MM.1S (cell line): ENCODE data around the gene COL20A1.

Experiments used
- EZH2 ChIP-seq: fragments of 300-600 bp; sonication (generic); optimal IDR thresholded peaks from 2 replicates; pipeline ENCODE3; 2017; ENCODE audit warnings: low read depth, mild to moderate bottlenecking, antibody characterized with exemption, low read length, mixed read lengths
- TF ChIP-seq, protein P1 (sequence below): fragments of 300-600 bp; sonication (generic); IDR thresholded peaks from 2 replicates; pipeline ENCODE4 v1.5.1; 2016; ENCODE audit warnings: antibody characterized with exemption, low read length, mixed read lengths

DNA sequence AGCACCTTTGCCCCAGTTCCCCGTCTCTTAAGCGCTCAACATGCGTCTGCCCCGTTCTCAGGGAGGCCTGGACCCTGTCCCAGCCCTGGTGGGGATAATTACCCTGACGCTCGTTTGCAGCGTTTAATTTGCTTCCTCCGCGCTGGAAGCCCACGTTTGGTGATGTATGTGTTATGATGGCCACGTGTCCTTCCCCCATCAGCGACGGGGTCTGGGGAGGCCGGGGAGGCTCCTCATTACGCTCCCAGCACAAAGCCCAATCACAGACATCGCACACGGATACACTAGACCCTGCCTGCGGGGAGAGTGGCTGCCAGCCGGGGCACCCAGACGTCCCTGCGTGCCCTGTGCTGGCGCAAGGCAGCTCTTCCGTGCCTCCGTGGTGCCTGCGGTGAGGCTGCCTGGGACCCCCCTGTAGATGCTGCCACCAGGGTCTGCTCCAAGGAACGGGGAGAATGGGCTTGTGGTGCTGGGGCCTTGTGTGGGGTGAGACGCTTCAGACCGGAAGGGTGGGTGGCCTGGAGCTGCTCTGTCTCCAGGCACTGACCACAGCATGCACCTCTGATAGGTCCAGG, 78.4 kb downstream of the COL20A1 start:
- TF ChIP-seq, protein P1, sequence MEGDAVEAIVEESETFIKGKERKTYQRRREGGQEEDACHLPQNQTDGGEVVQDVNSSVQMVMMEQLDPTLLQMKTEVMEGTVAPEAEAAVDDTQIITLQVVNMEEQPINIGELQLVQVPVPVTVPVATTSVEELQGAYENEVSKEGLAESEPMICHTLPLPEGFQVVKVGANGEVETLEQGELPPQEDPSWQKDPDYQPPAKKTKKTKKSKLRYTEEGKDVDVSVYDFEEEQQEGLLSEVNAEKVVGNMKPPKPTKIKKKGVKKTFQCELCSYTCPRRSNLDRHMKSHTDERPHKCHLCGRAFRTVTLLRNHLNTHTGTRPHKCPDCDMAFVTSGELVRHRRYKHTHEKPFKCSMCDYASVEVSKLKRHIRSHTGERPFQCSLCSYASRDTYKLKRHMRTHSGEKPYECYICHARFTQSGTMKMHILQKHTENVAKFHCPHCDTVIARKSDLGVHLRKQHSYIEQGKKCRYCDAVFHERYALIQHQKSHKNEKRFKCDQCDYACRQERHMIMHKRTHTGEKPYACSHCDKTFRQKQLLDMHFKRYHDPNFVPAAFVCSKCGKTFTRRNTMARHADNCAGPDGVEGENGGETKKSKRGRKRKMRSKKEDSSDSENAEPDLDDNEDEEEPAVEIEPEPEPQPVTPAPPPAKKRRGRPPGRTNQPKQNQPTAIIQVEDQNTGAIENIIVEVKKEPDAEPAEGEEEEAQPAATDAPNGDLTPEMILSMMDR, result no peak
- TF ChIP-seq EZH2, result no peak
